ENCODE measurements around the gene POLR2A.

DNA sequence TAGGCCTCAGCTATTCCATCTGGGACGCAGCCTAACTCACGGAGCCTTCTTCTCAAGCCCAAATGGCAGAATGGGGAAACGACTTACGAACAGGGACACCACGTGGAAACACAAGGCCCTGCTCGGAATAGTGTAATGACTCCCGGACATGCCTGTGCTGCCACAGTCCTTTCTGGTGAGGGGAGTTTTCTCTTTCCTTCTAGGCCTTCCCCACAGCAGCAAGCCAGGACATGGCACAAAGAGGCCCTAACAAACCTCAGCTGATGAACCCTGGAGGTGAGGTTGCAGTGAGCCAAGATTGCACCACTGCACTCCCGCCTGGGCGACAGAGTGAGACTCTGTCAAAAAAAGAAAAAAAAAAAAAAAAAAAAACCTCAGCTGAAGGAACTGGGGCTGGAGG, 20.1 kb upstream of the POLR2A start:
- TF ChIP-seq FOXP2 (optimal IDR thresholded peaks at IDR 0.05; ENCODE audit: control extremely low read depth, extremely low read length, insufficient read depth) (no peak), EZH2 (IDR thresholded peaks at IDR 0.05) (no peak), POLR2AphosphoS5 (IDR thresholded peaks at IDR 0.05; ENCODE audit: borderline replicate concordance, low read depth, low read length) (no peak)

Data from SK-N-MC (cell line).